ENCODE data around the gene SULT1E1. TPM values are rescaled to one million over a fixed set of nuclear protein-coding genes. Genes with fewer than 3 reads are reported as not detected.

Gene SULT1E1
- total and polyA plus RNA-seq, 2 of the 8 experiments (the other 6 are each of a cell fraction or from before 2014, with no cell fraction given) = not detected

- Histone ChIP-seq H2BK120ac (replicated peaks; ENCODE audit: low read depth, low read length) (no peak overlapping the region), H2BK5ac (ENCODE audit: low read depth, low read length) (no peak overlapping the region), H3K27ac (ENCODE audit: low read depth, low read length) (no peak overlapping the region), H3K9ac (replicated peaks in 1 of 4; ENCODE audit: extremely low read depth in 1 of 4, low read depth in 3 of 4, low read length in 3 of 4) (no peak overlapping the region), H2BK15ac (ENCODE audit: low read length) (no peak overlapping the region), H3K4me3 (ENCODE audit: extremely low read depth in 1 of 4, insufficient read depth in 2 of 4, low read depth in 3 of 4, low read length in 4 of 4) (no peak overlapping the region), H3K79me1 (ENCODE audit: low read depth, low read length) (no peaks in the 10 kb centered on the region), H3K14ac (ENCODE audit: insufficient read length) (no peak overlapping the region), H4K8ac (ENCODE audit: extremely low read depth, insufficient read depth, low read length) (no peak overlapping the region), H3K36me3 (ENCODE audit: control insufficient read depth in 2 of 4, insufficient read depth in 4 of 4, low read length in 3 of 4) (no peaks in the 10 kb centered on the region), H2BK12ac (ENCODE audit: low read depth, low read length) (no peak overlapping the region), H3K23ac (ENCODE audit: insufficient read length) (no peak overlapping the region), H3K4me1 (replicated peaks in 1 of 4; ENCODE audit: control insufficient read depth in 3 of 4, insufficient read depth in 4 of 4, low read length in 3 of 4) (no peaks in the 10 kb centered on the region), H2BK20ac (ENCODE audit: low read length) (no peak overlapping the region), H4K20me1 (replicated peaks in 1 of 2; ENCODE audit: control insufficient read depth in 1 of 2, insufficient read depth in 2 of 2, low read length in 2 of 2) (no peaks in the 10 kb centered on the region), H4K91ac (replicated peaks; ENCODE audit: insufficient read length, low read length) (no peak overlapping the region), H2AFZ (ENCODE audit: low read length) (no peak overlapping the region), H3K79me2 (ENCODE audit: control insufficient read depth in 1 of 2, insufficient read depth in 2 of 2, low read length in 2 of 2) (no peaks in the 10 kb centered on the region), H3K4me2 (ENCODE audit: insufficient read depth in 1 of 2, low read depth in 2 of 2, low read length in 2 of 2) (no peak overlapping the region), H3K56ac (replicated peaks; ENCODE audit: insufficient read length, low read depth, low read length) (no peak overlapping the region), H3K18ac (ENCODE audit: extremely low read depth, low read length) (no peak overlapping the region), H3K9me3 (ENCODE audit: insufficient read depth in 2 of 2, low read depth in 1 of 2, low read length in 1 of 2) (no peaks in the 10 kb centered on the region), H3K4ac (replicated peaks; ENCODE audit: insufficient read length, low read depth, low read length) (no peak overlapping the region), H4K5ac (ENCODE audit: insufficient read length, low read depth, low read length) (no peak overlapping the region), H3K23me2 (ENCODE audit: low read depth, low read length) (no peaks in the 10 kb centered on the region), H2AK5ac (ENCODE audit: low read depth, low read length) (no peak overlapping the region), H3K27me3 (replicated peaks in 1 of 4; ENCODE audit: control insufficient read depth in 3 of 4, extremely low read depth in 1 of 4, insufficient read depth in 3 of 4, low read length in 3 of 4) (peaks cover 0 to 1% (median 0%) of the 10 kb centered on the region in 4 experiments; a peak in 1 of 7 replicates)
- no peak for FAIRE-seq
- DNase-seq (ENCODE audit: low read depth in 1 of 2, low spot score in 2 of 2) = no peak
- TF ChIP-seq SP1 (IDR thresholded peaks at IDR 0.05; ENCODE audit: low read depth, low read length) (no peak), E2F6 (IDR thresholded peaks at IDR 0.05) (no peak), ASH2L (IDR thresholded peaks at IDR 0.05; ENCODE audit: low read length) (no peak), MAFK (IDR thresholded peaks at IDR 0.05; ENCODE audit: low read depth, low read length) (no peak)
- POLR2A ChIA-PET (ENCODE audit: partially characterized antibody) = no interaction called here
- CTCF ChIA-PET (ENCODE audit: partially characterized antibody) = interaction anchor here (1.5 to 2.7 kb wide), 3 partner anchors 17 to 686 kb away, joined by 3 to 10 read pairs (median 6); no protein-coding TSS in a partner anchor
- WGBS, 2 experiments (ENCODE audit: extremely low coverage in 1 of 2, insufficient coverage in 1 of 2, insufficient read length in 1 of 2, insufficient replicate concordance in 2 of 2, low coverage in 1 of 2, low lambda C conversion rate in 2 of 2, missing lambda C conversion rate in 1 of 2) = 96% methylated on average over 5 of the region's 5 CpGs; no CpG with 5 or more reads in 1 of the 2 experiments
These were observed 37.7 kb downstream of the SULT1E1 start for GRCh38 chr4:69822198-69822597.
